PC-3 (cell line): ENCODE data around the gene GLYATL1B.

Source experiments
- EZH2 ChIP-seq: fragments of 300-600 bp; sonication (generic); IDR thresholded peaks from one replicate; pipeline ENCODE4 v1.6.1; 2017; ENCODE audit warnings: antibody characterized with exemption, mild to moderate bottlenecking, low read length; ENCODE audit not compliant: unreplicated experiment
- EZH2phosphoT487 ChIP-seq: fragments of 300-600 bp; sonication (generic); IDR thresholded peaks from 2 replicates; pipeline ENCODE4 v1.6.1; 2018; ENCODE audit warnings: mild to moderate bottlenecking, antibody characterized with exemption, low read length, borderline replicate concordance
- TF ChIP-seq, protein P1 (sequence below): fragments of 300-600 bp; sonication (generic); conservative IDR thresholded peaks from 2 replicates; pipeline ENCODE4 v1.5.1; 2017; ENCODE audit warnings: antibody characterized with exemption, low read depth, mild to moderate bottlenecking, low read length

DNA sequence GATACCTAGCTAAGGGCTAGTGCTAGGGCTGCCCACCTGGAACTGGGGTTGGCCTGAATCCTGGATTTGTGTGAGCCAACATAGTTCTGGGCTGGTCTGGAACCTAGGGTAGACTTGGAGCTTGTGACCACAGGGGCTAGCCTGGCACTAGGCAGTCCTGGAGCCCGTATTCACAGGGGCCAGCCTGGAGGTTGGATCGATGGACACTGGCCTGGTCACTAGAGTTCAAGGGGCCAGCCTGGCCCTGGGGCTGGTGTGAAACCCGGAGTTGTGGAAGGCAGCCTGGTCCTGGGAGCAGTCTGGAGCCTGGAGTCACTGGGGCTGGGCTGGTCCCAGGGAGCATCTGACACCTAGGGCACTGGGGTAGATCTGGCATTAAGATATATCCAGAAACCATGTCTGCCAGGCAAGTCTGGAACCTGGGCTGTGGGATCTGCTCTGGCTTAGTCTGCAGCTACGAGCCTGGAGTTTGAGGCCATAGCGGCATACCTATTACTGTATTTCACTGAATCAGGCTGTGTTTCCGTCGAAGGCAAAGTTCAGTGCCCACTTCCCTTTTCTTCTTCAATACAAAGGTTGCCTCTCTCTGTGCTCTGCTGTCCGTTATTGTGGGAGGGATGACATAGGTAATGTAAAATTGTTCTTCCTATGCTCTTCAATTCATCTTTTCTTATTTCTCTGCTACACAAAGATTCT, 9.1 kb upstream of the GLYATL1B start:
- TF ChIP-seq, protein P1, sequence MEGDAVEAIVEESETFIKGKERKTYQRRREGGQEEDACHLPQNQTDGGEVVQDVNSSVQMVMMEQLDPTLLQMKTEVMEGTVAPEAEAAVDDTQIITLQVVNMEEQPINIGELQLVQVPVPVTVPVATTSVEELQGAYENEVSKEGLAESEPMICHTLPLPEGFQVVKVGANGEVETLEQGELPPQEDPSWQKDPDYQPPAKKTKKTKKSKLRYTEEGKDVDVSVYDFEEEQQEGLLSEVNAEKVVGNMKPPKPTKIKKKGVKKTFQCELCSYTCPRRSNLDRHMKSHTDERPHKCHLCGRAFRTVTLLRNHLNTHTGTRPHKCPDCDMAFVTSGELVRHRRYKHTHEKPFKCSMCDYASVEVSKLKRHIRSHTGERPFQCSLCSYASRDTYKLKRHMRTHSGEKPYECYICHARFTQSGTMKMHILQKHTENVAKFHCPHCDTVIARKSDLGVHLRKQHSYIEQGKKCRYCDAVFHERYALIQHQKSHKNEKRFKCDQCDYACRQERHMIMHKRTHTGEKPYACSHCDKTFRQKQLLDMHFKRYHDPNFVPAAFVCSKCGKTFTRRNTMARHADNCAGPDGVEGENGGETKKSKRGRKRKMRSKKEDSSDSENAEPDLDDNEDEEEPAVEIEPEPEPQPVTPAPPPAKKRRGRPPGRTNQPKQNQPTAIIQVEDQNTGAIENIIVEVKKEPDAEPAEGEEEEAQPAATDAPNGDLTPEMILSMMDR: no peak
- TF ChIP-seq EZH2 (no peak), EZH2phosphoT487 (no peak)
